HL-60/S4 treated with retinoic acid at 250 ng/mL for 4 days and 3 days (cell line): ENCODE measurements around the gene PELI2.

Source experiments
- in situ Hi-C: fragments of 300-500 bp; cut with MboI; formaldehyde crosslinking; loops from 2 replicates; pipeline ENCODE4 v1.7.0; 2022; ENCODE audit warnings: low sequenced_read_pairs

Gene PELI2

DNA sequence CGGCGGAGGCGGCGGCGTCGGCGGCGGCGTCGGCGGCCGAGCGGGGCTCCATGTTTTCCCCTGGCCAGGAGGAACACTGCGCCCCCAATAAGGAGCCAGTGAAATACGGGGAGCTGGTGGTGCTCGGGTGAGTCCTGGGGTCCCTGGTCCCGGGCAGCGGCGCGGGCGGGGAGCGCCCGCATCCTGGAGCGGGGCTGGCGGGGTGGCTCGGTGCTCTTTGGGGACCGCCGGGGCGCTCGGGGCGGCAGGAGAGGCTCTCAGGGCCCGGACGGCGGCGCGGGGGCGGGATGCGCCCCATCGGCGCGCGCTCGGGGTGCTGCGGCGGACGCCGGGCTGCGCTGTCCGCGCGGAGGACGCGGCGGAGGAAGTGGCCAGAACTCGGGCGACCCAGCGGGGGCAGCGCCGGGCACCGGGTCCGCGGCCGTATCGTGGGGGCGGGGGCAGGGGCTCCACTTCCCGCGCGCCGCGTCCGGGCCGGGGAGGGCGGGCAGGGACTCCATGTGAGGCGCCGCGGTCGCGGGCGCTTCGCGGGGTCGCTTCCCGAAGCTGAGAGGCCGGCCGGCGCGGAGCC is 485 bp downstream of the PELI2 start:
- in situ Hi-C loops = no loop called here

DNA sequence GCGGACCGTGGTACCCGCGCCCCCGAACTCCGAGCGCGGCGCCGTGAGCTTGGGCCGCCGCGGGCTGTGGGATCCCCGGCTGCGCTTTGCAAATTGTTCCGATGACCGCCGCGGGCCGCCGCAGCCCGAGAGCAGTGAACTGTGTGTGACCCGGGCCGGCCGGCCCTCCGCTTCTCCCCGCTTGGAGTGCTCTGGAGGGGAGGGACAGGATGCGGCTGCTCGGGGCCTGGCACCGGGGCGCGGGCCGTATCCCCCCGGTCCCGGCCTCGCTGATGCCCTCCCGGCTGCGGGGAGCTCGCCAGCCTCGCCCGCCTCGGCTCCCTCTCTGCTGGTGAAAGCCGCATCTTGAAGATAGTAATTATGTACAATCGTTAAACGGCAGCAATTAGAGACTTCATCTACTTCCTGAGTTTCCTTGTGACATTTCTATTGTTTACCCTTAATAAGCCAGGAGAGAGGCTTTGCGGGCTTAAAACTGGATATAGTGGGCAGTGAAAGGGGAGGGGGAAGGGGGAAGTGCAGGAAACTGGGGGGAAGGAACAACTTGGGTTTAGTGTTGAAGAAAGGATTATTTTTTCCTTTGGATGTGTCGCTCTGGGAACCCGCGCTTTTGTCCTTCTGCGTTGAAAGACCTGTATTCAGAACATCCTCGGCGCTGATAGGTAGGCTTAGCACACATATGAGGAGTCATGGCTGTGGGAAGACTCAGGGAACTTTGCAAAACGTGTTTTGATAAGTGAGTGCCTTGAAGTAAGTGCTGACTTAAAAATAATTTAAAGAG is 1.2 kb downstream of the PELI2 start:
- in situ Hi-C loops = no loop called here

DNA sequence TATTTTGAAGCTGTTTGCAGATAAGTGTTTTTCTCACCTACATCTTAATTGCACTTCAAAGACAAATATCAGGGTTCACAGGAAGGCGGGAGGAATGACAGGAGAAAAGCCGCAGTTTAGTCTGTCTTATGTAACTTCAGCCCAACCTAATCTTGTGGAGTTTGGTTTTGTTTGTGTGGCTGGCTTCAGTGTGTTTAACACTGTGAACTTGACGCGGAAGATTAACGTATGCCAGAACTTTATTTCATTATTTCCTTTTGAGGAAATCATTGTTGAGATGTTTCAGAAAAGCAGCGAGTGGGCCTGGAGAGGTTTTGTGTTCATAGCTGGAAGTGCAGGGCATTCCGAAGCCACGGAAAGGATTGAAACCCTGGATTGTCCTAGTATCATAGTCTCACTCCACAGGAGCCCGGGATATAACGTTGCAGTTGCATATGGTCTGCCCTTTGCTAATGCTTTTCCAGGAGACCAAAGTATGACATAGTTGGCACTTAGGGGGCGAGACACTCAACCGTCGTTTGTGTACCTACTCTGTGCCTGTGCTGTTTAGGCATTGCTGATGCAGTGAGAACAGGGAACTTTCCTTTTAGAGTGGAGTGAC is 2.0 kb downstream of the PELI2 start:
- in situ Hi-C loops = no loop called here

DNA sequence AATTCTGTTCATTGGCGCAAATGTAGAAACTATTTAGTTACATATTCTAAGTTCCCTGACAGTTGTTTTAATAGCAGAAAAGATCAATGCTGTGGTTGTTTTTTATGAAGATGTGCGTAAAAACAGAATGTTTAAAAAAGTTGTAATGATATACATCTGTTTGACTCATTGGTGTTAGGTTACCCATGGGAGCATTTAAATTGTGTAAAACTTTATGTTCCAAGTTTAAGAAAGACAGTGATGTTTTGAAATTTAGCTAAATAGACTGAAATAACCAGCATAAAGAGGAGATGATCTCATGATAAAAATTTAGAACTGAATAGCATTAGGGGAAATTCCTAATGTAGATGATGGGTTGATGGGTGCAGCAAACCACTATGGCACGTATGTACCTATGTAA is 3.6 kb downstream of the PELI2 start:
- in situ Hi-C loops = no loop called here

DNA sequence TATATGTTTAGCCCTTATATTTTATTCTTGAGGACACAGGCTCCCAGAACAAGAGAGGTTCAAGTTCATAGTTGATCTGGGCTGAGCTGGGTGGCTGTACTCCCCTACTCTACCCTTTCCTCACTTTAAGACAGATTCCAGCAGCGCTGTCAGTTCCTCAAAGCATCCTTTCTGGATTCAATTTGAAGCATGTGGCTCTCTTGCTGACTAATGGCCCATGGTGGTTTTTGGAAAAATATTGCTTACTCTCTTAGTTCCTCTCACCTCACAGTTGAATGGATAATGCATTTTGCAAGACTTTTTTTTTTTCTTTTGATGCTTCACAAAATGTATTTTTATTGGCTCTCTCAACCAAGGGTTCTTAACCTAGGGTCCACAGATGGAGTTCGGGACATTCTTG is 4.1 kb downstream of the PELI2 start:
- in situ Hi-C loops = no loop called here

DNA sequence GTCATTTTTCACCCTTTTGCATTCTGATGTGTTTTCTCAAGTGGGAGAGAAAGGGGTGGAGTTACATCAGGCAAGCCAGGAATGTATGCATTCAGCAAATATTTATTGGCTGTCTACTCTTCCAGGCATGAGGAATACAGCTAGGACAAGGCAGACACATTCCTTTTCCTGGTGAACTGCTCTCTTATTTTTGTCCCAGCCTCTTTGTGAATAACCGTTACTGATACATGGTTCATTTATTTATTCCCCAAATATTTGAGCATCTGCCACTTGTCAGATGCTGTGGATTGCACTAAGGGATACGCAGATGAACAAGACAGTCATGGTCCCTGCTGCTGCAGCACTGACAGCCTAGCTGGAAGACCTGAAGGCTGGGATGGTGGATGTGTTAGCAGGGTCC is 6.1 kb downstream of the PELI2 start:
- in situ Hi-C loops = no loop called here

DNA sequence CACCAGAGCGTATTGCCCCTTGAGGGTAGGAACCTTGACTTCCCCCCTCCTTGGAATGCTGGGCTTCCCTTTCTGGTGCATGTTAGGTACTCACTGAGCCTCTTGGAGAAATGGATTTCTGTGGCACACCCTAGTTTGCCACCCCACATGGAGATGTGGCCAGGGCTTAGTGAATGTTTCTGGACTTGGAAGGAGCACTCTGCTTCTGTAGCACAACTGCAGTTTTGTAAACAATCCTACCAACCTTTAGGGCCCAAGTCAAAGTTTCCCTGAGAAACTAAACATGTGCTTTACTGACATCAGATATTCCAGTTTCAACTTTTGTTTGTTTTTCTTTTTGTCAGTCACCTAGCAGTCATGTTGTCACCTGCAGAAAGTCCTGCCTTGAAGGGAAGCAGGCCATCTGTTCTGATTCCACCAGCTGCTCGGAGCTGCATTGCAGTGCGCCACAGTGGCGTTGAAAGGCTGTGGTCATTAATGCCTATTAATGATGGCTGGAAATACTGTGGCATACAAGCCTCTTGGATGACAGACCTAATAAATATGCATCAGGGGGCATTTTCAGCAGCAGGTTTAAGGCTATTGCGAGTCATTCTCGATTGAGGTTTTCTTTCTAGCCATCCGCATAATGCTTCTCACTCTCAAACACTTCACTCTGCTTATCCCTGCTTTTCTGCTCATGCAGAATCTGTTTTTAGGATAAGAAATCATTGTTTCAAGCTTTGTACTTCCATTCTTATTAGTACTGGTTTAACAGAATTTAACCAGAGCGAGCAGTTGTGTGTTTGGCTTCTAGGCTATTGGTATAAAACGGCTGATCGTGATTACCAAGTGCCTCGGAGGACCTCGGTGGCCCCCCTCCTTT is 7.8 kb downstream of the PELI2 start:
- in situ Hi-C loops = no loop called here

DNA sequence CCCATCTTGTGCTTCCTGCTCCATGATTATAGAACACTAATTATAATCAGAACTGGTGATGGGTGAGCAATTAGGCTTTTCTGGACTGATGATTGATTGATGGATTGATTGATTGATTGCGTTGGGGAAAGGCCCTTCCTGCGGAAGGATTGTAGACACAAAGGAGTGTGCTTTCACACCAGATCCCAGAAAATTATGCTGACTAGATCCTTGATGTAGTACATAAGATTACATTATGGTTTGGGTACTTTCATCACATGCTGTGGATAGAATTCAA is 8.4 kb downstream of the PELI2 start:
- in situ Hi-C loops = no loop called here

DNA sequence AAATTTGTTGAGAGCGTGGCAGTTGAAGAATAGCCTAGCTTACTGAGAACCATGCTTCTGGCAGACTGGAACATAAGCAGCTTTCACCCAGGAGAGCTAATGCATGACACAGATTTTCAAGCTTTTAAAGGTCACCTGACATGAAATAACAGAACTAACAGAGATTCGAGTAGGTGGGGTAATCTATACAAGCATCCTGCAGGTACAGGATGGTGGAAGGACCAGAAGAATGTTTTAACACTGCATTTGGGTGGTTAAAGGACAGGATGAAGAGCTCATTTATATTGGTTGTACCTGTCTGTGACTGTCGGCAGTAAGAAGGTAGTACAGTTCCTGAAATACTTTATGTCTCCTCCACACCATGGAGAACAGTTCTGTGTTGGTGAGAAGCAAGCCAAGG is 8.9 kb downstream of the PELI2 start:
- in situ Hi-C loops = no loop called here

DNA sequence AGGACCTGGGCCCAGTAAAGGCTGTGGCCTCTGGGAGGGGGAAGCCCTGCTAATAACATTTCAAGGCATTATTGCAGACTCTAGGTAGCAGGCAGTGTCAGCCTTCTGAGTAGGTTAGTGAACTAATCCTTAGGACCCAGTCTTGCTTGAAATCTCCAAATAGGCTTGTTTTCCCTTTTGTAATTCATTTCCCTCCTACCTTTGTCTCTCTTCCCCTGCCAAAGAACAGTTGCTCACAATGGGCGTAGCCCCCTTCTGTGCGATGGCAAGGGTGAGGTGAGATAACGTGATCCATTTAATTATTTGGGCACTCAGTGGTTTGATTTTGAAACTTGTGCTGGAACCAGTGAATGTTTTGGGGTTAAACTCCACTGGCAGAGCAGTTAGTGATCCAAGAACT is 10.9 kb downstream of the PELI2 start:
- in situ Hi-C loops = no loop called here

DNA sequence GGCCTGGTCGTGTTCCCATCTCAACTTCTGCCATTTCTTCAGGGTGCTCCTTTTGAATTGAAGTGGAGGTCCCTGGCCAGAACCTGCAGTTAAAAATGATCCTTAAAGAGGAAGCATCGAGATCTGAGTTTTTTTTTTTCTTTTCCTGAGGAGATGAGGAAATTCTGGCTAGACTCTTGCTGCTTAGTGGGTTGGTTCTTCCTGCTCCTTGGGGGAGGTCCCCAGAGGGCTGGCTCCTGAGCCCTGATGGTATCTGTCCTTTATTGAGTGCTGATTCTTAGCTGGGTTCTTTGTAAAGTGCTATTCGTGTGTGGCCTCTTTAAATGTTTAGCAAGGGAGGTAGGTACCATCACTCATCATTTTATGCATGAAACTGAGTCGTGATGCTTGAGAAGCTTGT is 11.7 kb downstream of the PELI2 start:
- in situ Hi-C loops = no loop called here

DNA sequence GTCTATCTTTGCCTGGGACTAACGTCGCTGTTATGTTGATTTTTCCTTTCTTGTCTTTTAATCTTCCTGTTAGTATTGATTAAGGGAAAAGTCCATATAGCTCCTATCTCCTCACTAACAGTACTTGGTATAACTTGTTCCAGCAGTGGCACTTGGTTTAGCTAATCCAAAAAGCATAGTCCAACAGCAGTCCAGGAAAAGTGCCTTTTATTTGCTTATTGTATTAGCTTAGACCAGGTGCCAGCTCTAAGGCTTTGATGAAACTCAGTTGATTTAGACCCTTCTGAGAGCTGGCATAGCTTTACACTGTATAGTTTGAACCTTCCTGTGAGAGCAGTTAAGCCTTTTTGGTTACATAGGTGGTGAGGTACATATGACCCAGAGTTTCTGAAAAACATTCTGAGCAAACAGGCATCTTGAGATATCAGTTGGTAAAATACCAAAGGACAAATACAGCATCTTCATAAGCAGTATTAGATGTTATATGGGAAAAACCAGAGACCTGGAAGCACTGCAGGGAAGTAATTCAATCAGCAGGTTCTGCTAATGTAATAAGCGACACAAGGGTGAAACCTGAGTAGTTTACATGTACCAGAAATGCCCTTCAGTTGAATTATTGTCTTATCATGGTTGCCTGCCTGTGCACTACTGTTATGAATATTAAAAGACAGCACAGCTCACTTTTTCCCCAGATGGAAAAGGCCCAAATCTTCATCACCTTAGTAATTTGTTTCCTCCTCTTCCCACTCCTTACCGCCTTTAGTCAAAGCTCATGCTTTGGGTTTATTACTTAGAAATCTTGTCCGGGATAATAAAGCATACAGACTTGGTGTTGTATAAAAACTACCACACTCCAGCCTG is 13.0 kb downstream of the PELI2 start:
- in situ Hi-C loops = no loop called here

DNA sequence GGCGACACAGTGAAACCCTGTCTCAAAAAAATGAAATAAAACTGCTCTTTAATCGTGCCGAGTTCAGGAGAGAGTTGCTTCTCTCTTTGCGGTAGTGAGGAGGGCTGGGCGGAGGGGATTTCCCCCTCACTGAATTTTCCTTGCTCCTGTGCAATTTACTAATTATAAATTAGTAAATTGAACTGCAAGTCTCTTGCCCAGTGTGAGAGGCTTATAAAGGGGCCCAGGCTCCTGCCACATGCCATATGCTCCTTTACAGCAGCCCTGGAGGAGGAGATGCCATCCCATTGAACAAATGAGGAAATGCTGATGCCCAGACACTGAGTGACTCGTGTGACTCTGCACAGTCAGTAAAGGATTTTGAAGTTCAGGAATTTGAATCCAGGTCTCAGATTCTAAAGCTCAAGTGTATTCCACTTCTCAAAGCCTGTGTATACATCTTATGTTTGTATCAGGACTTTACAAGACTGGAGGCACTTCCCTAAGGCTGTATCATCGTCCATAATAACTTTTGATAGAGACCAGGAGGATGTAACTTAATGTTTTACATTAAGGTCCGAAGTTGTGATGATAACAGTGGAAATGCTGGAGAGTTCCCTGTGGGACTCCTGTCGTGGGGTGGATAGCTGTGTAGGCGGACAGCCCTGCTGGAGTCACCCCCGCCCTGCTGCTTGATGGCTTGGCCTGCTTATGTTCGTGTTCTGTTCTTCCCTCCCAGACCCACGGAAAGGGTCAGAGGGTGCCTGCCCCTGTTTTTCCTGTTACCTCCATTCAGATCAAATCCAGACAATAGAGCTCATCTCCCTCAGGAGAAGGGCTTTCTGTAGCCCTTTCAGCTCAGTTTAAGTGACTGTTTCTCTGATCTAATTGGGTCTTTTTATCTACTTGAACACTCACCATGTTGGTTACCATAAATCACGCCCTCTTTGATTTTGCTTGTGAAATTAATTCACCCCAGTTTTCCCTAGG is 13.9 kb downstream of the PELI2 start:
- in situ Hi-C loops = no loop called here

DNA sequence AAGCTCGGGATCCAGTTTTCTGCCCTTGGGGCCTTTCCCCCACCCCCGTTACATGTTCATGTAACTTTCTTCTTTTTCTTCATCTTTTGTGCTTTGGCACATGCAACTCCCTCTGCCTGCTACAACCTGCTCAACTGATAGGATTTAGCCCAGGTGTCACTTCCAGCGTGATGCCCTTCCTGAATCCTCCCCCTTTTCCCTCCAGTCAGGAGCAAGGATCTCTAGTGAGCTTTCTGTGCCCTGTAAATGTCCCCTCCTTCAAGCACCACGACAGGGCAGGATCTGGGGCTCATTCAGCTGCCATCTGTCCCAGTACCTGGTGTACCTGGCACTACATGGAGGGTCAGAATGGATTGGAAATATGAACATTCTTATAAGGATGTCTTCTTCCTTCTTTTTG is 15.3 kb downstream of the PELI2 start:
- in situ Hi-C loops = no loop called here

DNA sequence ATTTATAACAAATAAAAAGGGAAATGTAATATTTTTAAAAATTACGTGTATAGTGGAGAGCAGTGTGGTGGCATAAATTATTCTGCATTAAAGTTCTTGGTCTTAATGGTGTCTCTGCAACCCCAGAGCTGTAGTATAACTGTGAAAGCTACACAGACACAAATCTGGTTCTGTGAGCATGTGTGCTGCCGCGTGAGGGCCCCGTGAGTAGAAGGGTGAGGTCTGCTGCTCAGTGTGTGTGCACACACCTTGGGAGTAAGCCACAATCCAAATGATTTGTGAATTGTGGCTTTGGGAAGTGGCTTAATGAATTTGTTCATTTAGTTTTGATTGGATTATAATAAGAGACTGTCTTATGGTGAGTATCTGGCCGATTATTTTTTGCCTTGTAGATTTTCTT is 16.8 kb downstream of the PELI2 start:
- in situ Hi-C loops = no loop called here

DNA sequence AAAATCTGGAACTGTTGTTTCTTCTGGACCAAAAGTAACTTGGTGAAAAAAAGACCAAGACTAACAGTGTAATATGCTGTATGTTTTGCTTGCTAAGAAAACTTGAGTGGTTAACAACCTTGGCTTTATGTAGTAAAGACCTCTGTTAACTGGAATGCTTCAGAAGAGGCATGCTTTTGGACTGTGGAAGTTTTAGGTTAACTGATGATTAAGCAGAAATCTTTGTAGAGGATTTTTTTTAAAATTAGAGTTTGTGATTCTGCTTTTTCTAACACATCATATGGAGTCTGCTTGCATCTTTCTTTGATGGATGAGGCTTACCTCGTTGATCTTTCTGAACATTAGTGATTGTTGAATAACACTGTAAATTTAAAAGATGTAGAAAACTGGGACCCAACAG is 17.5 kb downstream of the PELI2 start:
- in situ Hi-C loops = no loop called here

DNA sequence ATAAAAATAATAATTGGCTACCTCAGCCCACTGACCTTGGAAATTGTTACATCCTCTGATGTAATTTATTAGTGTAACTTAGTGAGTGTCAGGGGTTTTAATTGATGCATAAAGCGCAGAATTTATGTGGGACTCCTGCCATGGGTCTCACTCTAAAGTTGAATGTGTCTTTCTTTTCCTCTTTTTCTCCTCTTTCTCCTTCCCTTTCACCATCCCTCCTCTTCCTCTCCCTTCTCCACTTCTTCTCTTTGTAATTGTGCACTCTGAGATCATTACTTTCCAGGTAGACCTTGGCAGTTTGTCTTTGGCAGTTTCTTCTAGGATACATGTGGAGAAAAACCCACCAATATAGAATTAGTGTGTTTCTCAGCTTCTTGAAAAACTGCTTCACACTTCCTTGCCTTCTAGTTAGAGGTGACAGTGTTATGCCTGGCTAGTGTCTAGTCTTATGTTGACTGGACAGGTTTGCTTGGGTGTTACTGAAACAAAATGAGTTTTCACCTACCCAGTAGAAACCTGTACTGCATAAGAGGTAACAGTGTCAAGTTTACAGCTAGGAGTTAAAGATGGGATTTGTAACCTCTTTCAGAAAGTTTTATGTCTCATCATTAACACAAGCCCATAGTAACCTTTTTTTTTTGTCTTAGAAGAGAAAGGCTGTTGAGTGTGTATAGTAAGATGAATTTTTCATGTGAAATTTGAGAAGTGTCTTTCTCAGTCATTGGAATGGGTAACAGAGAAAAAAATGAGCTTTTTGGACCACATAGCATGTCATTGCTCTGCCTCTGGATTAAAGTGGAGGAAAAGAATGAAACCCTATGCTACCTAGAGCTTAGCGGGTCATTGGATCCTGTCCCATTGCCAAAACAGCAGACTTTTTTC is 18.6 kb downstream of the PELI2 start:
- in situ Hi-C loops = no loop called here

DNA sequence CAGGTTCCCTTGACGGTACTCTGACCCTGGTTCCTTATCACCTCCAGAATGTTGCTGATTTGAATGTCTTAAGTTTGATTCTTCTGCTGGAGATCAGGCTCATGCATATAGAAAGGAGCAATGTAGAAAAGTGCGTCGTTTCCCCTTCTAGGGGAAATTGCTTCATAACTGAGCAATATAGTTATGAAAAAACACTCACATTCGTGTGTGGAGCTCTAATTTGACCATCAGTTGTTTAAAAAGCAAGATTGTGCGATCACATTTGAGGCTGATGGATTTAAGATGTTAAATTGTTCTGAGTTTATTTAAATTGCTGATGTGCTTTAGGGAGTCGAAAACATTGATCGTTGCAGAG is 19.2 kb downstream of the PELI2 start:
- in situ Hi-C loops = no loop called here

DNA sequence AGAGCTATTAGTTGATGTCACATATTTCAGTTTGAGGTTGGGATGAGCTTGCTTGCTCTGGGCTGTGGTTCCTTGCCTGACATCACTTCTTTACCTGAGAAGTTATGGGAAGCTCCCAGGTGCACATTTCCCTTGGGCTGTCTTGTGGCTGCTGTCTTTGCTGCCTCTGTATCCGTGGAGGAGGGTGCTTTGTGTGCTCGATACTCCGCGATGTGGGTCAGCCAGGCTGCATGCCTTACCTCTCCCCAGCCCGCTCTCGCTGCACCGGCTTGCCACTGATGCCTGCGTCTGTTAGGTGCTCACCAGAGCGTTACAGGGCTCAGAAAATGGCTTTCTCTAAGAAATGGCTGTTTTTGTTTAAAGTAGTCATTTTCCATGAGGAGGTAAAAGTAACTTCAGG is 19.6 kb downstream of the PELI2 start:
- in situ Hi-C loops = no loop called here
